GM18508 (cell line): ENCODE measurements around the gene HRH1.
"Not testable (repeated sequence)": the region's sequence is repeated elsewhere in the genome, so short reads cannot be mapped to it uniquely, and the experiment has no call there.

Experiments
- ATAC-seq: cut with Tn5 transposase; IDR thresholded peaks from one replicate; pipeline ENCODE4 v1.9.1; 2021; ENCODE audit warnings: moderate number of reproducible peaks; ENCODE audit not compliant: insufficient read depth, unreplicated experiment

Gene HRH1

GRCh38 chr3:11235385-11235784 is 81.1 kb downstream of the HRH1 start:
- ATAC-seq = no peak

- no peak for ATAC-seq
Observed at GRCh38 chr3:11236588-11237461, 82.5 kb downstream of the HRH1 start.

GRCh38 chr3:11238060-11238459 is 83.8 kb downstream of the HRH1 start:
- ATAC-seq = no peak

- ATAC-seq = no peak
Observed at GRCh38 chr3:11238880-11239279, 84.6 kb downstream of the HRH1 start.

GRCh38 chr3:11239796-11240195 is 85.5 kb downstream of the HRH1 start:
- no peak for ATAC-seq

GRCh38 chr3:11240496-11240895 is 86.2 kb downstream of the HRH1 start:
- no peak for ATAC-seq

- ATAC-seq = no peak
Observed at GRCh38 chr3:11244121-11244677, 89.9 kb downstream of the HRH1 start.

GRCh38 chr3:11245276-11245675 is 91.0 kb downstream of the HRH1 start:
- ATAC-seq = no peak

GRCh38 chr3:11245827-11246662 is 91.8 kb downstream of the HRH1 start:
- no peak for ATAC-seq

- ATAC-seq = no peak
Observed at GRCh38 chr3:11246663-11246970, 92.3 kb downstream of the HRH1 start.

GRCh38 chr3:11247362-11247761 is 93.1 kb downstream of the HRH1 start:
- no peak for ATAC-seq

- ATAC-seq = no peak
Observed at GRCh38 chr3:11248596-11248995, 94.3 kb downstream of the HRH1 start.

- no peak for ATAC-seq
Observed at GRCh38 chr3:11250902-11251806, 96.9 kb downstream of the HRH1 start.

GRCh38 chr3:11251807-11252176 is 97.5 kb downstream of the HRH1 start:
- no peak for ATAC-seq

GRCh38 chr3:11254876-11255275 is 100.6 kb downstream of the HRH1 start:
- ATAC-seq = no peak

- not testable (repeated sequence) for ATAC-seq
Observed at GRCh38 chr3:11255537-11255936, 101.2 kb downstream of the HRH1 start.

- no peak for ATAC-seq
Observed at GRCh38 chr3:11258958-11259357, 104.7 kb downstream of the HRH1 start.

GRCh38 chr3:11260460-11260859 is 106.2 kb downstream of the HRH1 start:
- no peak for ATAC-seq

- no peak for ATAC-seq
Observed at GRCh38 chr3:11269007-11269406, 114.7 kb downstream of the HRH1 start.
